ENCODE measurements around the gene MKS1.

MKS1 gene

GRCh38 chr17:58207451-58207850 is 11.6 kb downstream of the MKS1 start:
- in situ Hi-C loops (cut with HindIII; ENCODE audit: low sequenced_read_pairs) = no loop called here

- in situ Hi-C loops (cut with HindIII; ENCODE audit: low sequenced_read_pairs) = no loop called here
These were observed 13.1 kb downstream of the MKS1 start for GRCh38 chr17:58205936-58206335.

- in situ Hi-C loops (cut with HindIII; ENCODE audit: low sequenced_read_pairs) = no loop called here
These were observed 14.3 kb downstream of the MKS1 start for GRCh38 chr17:58204796-58205195.

- in situ Hi-C loops (cut with HindIII; ENCODE audit: low sequenced_read_pairs) = no loop called here
These were observed 16.2 kb downstream of the MKS1 start for GRCh38 chr17:58202859-58203258.

- in situ Hi-C loops (cut with HindIII; ENCODE audit: low sequenced_read_pairs) = no loop called here
These were observed 18.9 kb downstream of the MKS1 start for GRCh38 chr17:58200024-58200633.

- in situ Hi-C loops (cut with HindIII; ENCODE audit: low sequenced_read_pairs) = no loop called here
These were observed 22.4 kb downstream of the MKS1 start for GRCh38 chr17:58196610-58197009.

- in situ Hi-C loops (cut with HindIII; ENCODE audit: low sequenced_read_pairs) = no loop called here
These were observed 23.4 kb downstream of the MKS1 start for GRCh38 chr17:58195518-58196123.

- in situ Hi-C loops (cut with HindIII; ENCODE audit: low sequenced_read_pairs) = no loop called here
These were observed 25.3 kb downstream of the MKS1 start for GRCh38 chr17:58193641-58194255.

- in situ Hi-C loops (cut with HindIII; ENCODE audit: low sequenced_read_pairs) = no loop called here
These were observed 26.4 kb downstream of the MKS1 start, which contains the start of gene EPX for GRCh38 chr17:58192612-58193011. EPX (plus strand) TSS chr17:58192726; CDS start chr17:58192847, 121 bp downstream.

GRCh38 chr17:58191241-58191896 is 27.7 kb downstream of the MKS1 start:
- in situ Hi-C loops (cut with HindIII; ENCODE audit: low sequenced_read_pairs) = no loop called here

GRCh38 chr17:58189436-58190146 is 29.5 kb downstream of the MKS1 start:
- in situ Hi-C loops (cut with HindIII; ENCODE audit: low sequenced_read_pairs) = loop anchor here (10.0 kb wide), 1 partner anchor 55 kb away; no protein-coding TSS in a partner anchor

GRCh38 chr17:58187675-58188074 is 31.4 kb downstream of the MKS1 start:
- in situ Hi-C loops (cut with HindIII; ENCODE audit: low sequenced_read_pairs) = loop anchor here (10.0 kb wide), 1 partner anchor 57 kb away; no protein-coding TSS in a partner anchor

GRCh38 chr17:58187063-58187462 is 32.0 kb downstream of the MKS1 start:
- in situ Hi-C loops (cut with HindIII; ENCODE audit: low sequenced_read_pairs) = loop anchor here (10.0 kb wide), 1 partner anchor 58 kb away; no protein-coding TSS in a partner anchor

GRCh38 chr17:58186591-58186990 is 32.5 kb downstream of the MKS1 start:
- in situ Hi-C loops (cut with HindIII; ENCODE audit: low sequenced_read_pairs) = loop anchor here (10.0 kb wide), 1 partner anchor 58 kb away; no protein-coding TSS in a partner anchor

GRCh38 chr17:58184986-58185761 is 33.9 kb downstream of the MKS1 start:
- in situ Hi-C loops (cut with HindIII; ENCODE audit: low sequenced_read_pairs) = loop anchor here (10.0 kb wide), 1 partner anchor 60 kb away; no protein-coding TSS in a partner anchor

GRCh38 chr17:58184308-58184985 is 34.6 kb downstream of the MKS1 start:
- in situ Hi-C loops (cut with HindIII; ENCODE audit: low sequenced_read_pairs) = loop anchor here (10.0 kb wide), 1 partner anchor 60 kb away; no protein-coding TSS in a partner anchor

- in situ Hi-C loops (cut with HindIII; ENCODE audit: low sequenced_read_pairs) = loop anchor here (10.0 kb wide), 1 partner anchor 61 kb away; no protein-coding TSS in a partner anchor
These were observed 35.5 kb downstream of the MKS1 start for GRCh38 chr17:58183514-58183913.

GRCh38 chr17:58181796-58182195 is 37.3 kb downstream of the MKS1 start:
- in situ Hi-C loops (cut with HindIII; ENCODE audit: low sequenced_read_pairs) = loop anchor here (10.0 kb wide), 1 partner anchor 63 kb away; no protein-coding TSS in a partner anchor

GRCh38 chr17:58176200-58176599 is 42.9 kb downstream of the MKS1 start:
- in situ Hi-C loops (cut with HindIII; ENCODE audit: low sequenced_read_pairs) = no loop called here
